HG02840 (cell line): Measurements from ENCODE around the gene FAM222A.

ENCODE experiments used
- ATAC-seq: cut with Tn5 transposase; IDR thresholded peaks from one replicate; pipeline ENCODE4 v1.9.1; 2021; ENCODE audit warnings: mild to moderate bottlenecking, moderate library complexity, moderate number of reproducible peaks; ENCODE audit not compliant: unreplicated experiment, low FRiP score

Gene FAM222A

GRCh38 chr12:109793411-109793810 lies 79.8 kb downstream of the FAM222A start:
- no peak for ATAC-seq

GRCh38 chr12:109793826-109794501 lies 80.3 kb downstream of the FAM222A start:
- ATAC-seq, result no peak

- ATAC-seq, result no peak
These were observed 81.4 kb downstream of the FAM222A start for GRCh38 chr12:109795023-109795422.

GRCh38 chr12:109796057-109796456 lies 82.4 kb downstream of the FAM222A start:
- no peak for ATAC-seq

GRCh38 chr12:109797905-109798669 lies 84.5 kb downstream of the FAM222A start:
- ATAC-seq, result no peak

GRCh38 chr12:109798691-109799090 lies 85.1 kb downstream of the FAM222A start:
- ATAC-seq, result no peak

- ATAC-seq, result no peak
These were observed 86.9 kb downstream of the FAM222A start for GRCh38 chr12:109800536-109800935.

GRCh38 chr12:109802828-109803227 lies 89.2 kb downstream of the FAM222A start:
- no peak for ATAC-seq

- ATAC-seq, result no peak
These were observed 90.1 kb downstream of the FAM222A start for GRCh38 chr12:109803678-109804077.

GRCh38 chr12:109804820-109805761 lies 91.5 kb downstream of the FAM222A start:
- ATAC-seq, result no peak

- no peak for ATAC-seq
These were observed 94.5 kb downstream of the FAM222A start for GRCh38 chr12:109807954-109808643.

GRCh38 chr12:109808876-109809646 lies 95.4 kb downstream of the FAM222A start:
- no peak for ATAC-seq

- ATAC-seq, result no peak
These were observed 97.5 kb downstream of the FAM222A start for GRCh38 chr12:109810954-109811623.

- ATAC-seq, result no peak
These were observed 98.0 kb downstream of the FAM222A start for GRCh38 chr12:109811624-109811995.

GRCh38 chr12:109813810-109814416 lies 100.3 kb downstream of the FAM222A start:
- no peak for ATAC-seq

GRCh38 chr12:109814600-109815150 lies 101.0 kb downstream of the FAM222A start:
- no peak for ATAC-seq

- ATAC-seq, result no peak
These were observed 101.6 kb downstream of the FAM222A start for GRCh38 chr12:109815225-109815624.
